Measurements from ENCODE around the gene AKAP10.

- TF ChIP-seq NBN (IDR thresholded peaks at IDR 0.05) = no peak
- no peak for TF ChIP-seq PAX5 (IDR thresholded peaks at IDR 0.05; ENCODE audit: borderline replicate concordance, low read depth, low read length)
- TF ChIP-seq ATF2 (IDR thresholded peaks at IDR 0.05; ENCODE audit: low read length) = no peak
- TF ChIP-seq CTCF (IDR thresholded peaks at IDR 0.05 in 2 of 3, conservative IDR thresholded peaks at IDR 0.05 in 1 of 3; ENCODE audit: control insufficient read depth in 2 of 3, extremely low read depth in 1 of 3, insufficient read depth in 1 of 3, low read depth in 3 of 3, low read length in 3 of 3) = no peak
- no peak for TF ChIP-seq ZNF217 (IDR thresholded peaks at IDR 0.05)
- no peak for TF ChIP-seq BRCA1 (IDR thresholded peaks at IDR 0.05; ENCODE audit: low read depth, low read length)
- no peak for TF ChIP-seq RELB (IDR thresholded peaks at IDR 0.05; ENCODE audit: low read depth)
- TF ChIP-seq ATF3 (IDR thresholded peaks at IDR 0.05; ENCODE audit: borderline replicate concordance, extremely low read depth, low read depth, low read length) = no peak
- no peak for TF ChIP-seq USF1 (IDR thresholded peaks at IDR 0.05; ENCODE audit: borderline replicate concordance, extremely low read length, insufficient read depth, low read depth, low read length)
These were observed 109.6 kb downstream of the AKAP10 start for GRCh38 chr17:19868079-19868395.
